Measurements from ENCODE around the gene HSPB2.
"Not testable (repeated sequence)": the region's sequence is repeated elsewhere in the genome, so short reads cannot be mapped to it uniquely, and the experiment has no call there.

HSPB2 gene

GRCh38 chr11:111916768-111917167 lies 4.2 kb downstream of the HSPB2 start:
- DNase-seq, result no peak

- DNase-seq, result no peak
Measured at GRCh38 chr11:111917312-111917711, 4.8 kb downstream of the HSPB2 start.

- no peak for DNase-seq
Measured at GRCh38 chr11:111917788-111918187, 5.3 kb downstream of the HSPB2 start.

GRCh38 chr11:111918390-111919256 lies 6.1 kb downstream of the HSPB2 start, which contains the start of gene C11orf52:
Gene C11orf52, plus strand, starts transcription at chr11:111918913. Its CDS starts 60 bp downstream, at chr11:111918973.
- DNase-seq, result no peak

- DNase-seq, result no peak
Measured at GRCh38 chr11:111920908-111921307, 8.4 kb downstream of the HSPB2 start.

- no peak for DNase-seq
Measured at GRCh38 chr11:111921541-111922230, 9.2 kb downstream of the HSPB2 start.

- DNase-seq, result no peak
Measured at GRCh38 chr11:111922803-111923202, 10.3 kb downstream of the HSPB2 start.

- DNase-seq, result no peak
Measured at GRCh38 chr11:111923351-111923788, 10.8 kb downstream of the HSPB2 start.

GRCh38 chr11:111923951-111924350 lies 11.4 kb downstream of the HSPB2 start:
- no peak for DNase-seq

GRCh38 chr11:111925953-111926352 lies 13.4 kb downstream of the HSPB2 start:
- no peak for DNase-seq

GRCh38 chr11:111926505-111927391 lies 14.2 kb downstream of the HSPB2 start:
- peak; percentile 98 to 99 for DNase-seq

- no peak for DNase-seq
Measured at GRCh38 chr11:111930472-111930871, 17.9 kb downstream of the HSPB2 start.

- DNase-seq, result no peak
Measured at GRCh38 chr11:111932611-111932950, 20.0 kb downstream of the HSPB2 start.

GRCh38 chr11:111933176-111933575 lies 20.6 kb downstream of the HSPB2 start:
- DNase-seq, result not testable (repeated sequence)

GRCh38 chr11:111933872-111934271 lies 21.3 kb downstream of the HSPB2 start:
- no peak for DNase-seq

- no peak for DNase-seq
Measured at GRCh38 chr11:111934306-111934705, 21.8 kb downstream of the HSPB2 start.

GRCh38 chr11:111935317-111936039 lies 22.9 kb downstream of the HSPB2 start:
- DNase-seq, result no peak

- DNase-seq, result no peak
Measured at GRCh38 chr11:111936040-111936540, 23.6 kb downstream of the HSPB2 start.

- DNase-seq, result no peak
Measured at GRCh38 chr11:111937461-111937769, 24.9 kb downstream of the HSPB2 start.

- DNase-seq, result peak; percentile 39 to 40
Measured at GRCh38 chr11:111937844-111938243, 25.3 kb downstream of the HSPB2 start.

- DNase-seq, result peak; percentile 56 to 59
Measured at GRCh38 chr11:111938687-111939160, 26.2 kb downstream of the HSPB2 start.

All from activated T-cell treated with anti-CD3 and anti-CD28 coated beads, Interleukin-2, amount 50 U/mL, for 48 hours (primary cell).